ENCODE data around the gene ASTN1. TPM values are rescaled to one million over a fixed set of nuclear protein-coding genes. Genes with fewer than 3 reads are reported as not detected.

The ASTN1 gene
- total RNA-seq, 1 donor from 2014 or later, result 3.7 TPM

GRCh38 chr1:177122461-177123251, 41.9 kb downstream of the ASTN1 start:
- no peak overlapping the region for H3K4me3 ChIP-seq (ENCODE audit: low read length in 3 of 3)
- H3K27me3 ChIP-seq (ENCODE audit: control insufficient read depth in 3 of 3, insufficient read depth in 3 of 3, low read length in 3 of 3), result peaks cover 0 to 3% (median 0%) of the 10 kb centered on the region in 3 donors
- no peaks in the 10 kb centered on the region for H3K36me3 ChIP-seq (ENCODE audit: control insufficient read depth in 3 of 3, insufficient read depth in 3 of 3, low read length in 3 of 3)
- H3K4me1 ChIP-seq (ENCODE audit: control insufficient read depth in 3 of 3, insufficient read depth in 3 of 3, low read length in 3 of 3), result no peaks in the 10 kb centered on the region
- no peaks in the 10 kb centered on the region for H3K9me3 ChIP-seq (ENCODE audit: control insufficient read depth in 3 of 3, low read length in 3 of 3)
- H3K9ac ChIP-seq (ENCODE audit: low read depth in 1 of 3, low read length in 3 of 3), result no peak overlapping the region
- H3K27ac ChIP-seq (ENCODE audit: low read depth, low read length), result no peak overlapping the region

DNA sequence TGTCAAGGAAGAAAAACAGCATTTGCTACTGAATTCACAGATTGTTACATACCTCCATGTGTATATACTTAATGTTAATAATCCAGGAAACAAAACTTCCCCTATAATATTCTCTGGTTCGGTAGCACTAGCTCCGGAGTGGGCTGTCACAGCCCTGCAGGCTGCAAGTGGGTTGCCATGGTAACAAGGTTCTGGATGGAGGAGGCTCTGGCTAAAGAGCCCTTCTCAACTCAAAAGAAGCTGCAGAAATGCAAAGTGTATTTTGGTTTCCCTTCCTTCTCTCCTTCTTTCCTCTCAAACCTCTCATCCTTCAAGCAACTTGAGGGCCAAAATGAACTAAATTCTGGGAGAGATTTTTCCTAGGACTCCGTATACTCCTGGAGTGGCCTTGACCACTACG, 45.2 kb downstream of the ASTN1 start:
- H3K27ac ChIP-seq (ENCODE audit: low read depth, low read length), result no peak overlapping the region
- no peaks in the 10 kb centered on the region for H3K4me1 ChIP-seq (ENCODE audit: control insufficient read depth in 3 of 3, insufficient read depth in 3 of 3, low read length in 3 of 3)
- peaks cover 0 to 3% (median 0%) of the 10 kb centered on the region in 3 donors for H3K27me3 ChIP-seq (ENCODE audit: control insufficient read depth in 3 of 3, insufficient read depth in 3 of 3, low read length in 3 of 3)
- H3K4me3 ChIP-seq (ENCODE audit: low read length in 3 of 3), result no peak overlapping the region
- no peaks in the 10 kb centered on the region for H3K9me3 ChIP-seq (ENCODE audit: control insufficient read depth in 3 of 3, low read length in 3 of 3)
- H3K9ac ChIP-seq (ENCODE audit: low read depth in 1 of 3, low read length in 3 of 3), result no peak overlapping the region
- H3K36me3 ChIP-seq (ENCODE audit: control insufficient read depth in 3 of 3, insufficient read depth in 3 of 3, low read length in 3 of 3), result no peaks in the 10 kb centered on the region

- Histone ChIP-seq H3K36me3 (ENCODE audit: control insufficient read depth in 3 of 3, insufficient read depth in 3 of 3, low read length in 3 of 3) (no peaks in the 10 kb centered on the region), H3K4me3 (ENCODE audit: low read length in 3 of 3) (no peak overlapping the region), H3K27ac (ENCODE audit: low read depth, low read length) (no peak overlapping the region), H3K27me3 (ENCODE audit: control insufficient read depth in 3 of 3, insufficient read depth in 3 of 3, low read length in 3 of 3) (peaks cover 0 to 3% (median 0%) of the 10 kb centered on the region in 3 donors), H3K4me1 (ENCODE audit: control insufficient read depth in 3 of 3, insufficient read depth in 3 of 3, low read length in 3 of 3) (no peaks in the 10 kb centered on the region), H3K9ac (ENCODE audit: low read depth in 1 of 3, low read length in 3 of 3) (no peak overlapping the region), H3K9me3 (ENCODE audit: control insufficient read depth in 3 of 3, low read length in 3 of 3) (no peaks in the 10 kb centered on the region)
These were observed 45.6 kb downstream of the ASTN1 start for GRCh38 chr1:177118901-177119300.

DNA sequence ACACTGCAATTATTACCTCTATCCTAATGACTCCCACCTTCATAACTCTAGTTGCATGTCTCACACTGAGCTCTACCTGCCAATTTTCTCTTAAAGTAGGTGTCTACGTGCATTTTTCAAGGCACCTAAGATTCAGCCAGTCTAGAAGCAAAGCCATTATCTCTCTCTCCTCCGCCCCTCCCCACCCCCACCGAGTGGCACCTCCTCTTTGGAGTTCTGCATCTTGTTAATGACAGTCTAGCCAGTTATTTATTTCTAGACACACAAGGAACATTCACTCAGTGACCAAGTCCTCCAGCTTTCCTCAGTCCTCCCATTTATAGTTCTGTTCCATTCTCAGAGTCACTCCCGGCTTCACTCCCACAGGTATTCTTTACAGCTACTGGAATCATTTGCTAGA, 47.6 kb downstream of the ASTN1 start:
- Histone ChIP-seq H3K27me3 (ENCODE audit: control insufficient read depth in 3 of 3, insufficient read depth in 3 of 3, low read length in 3 of 3) (peaks cover 0 to 2% (median 1%) of the 10 kb centered on the region in 3 donors), H3K9me3 (ENCODE audit: control insufficient read depth in 3 of 3, low read length in 3 of 3) (no peaks in the 10 kb centered on the region), H3K36me3 (ENCODE audit: control insufficient read depth in 3 of 3, insufficient read depth in 3 of 3, low read length in 3 of 3) (no peaks in the 10 kb centered on the region), H3K4me1 (ENCODE audit: control insufficient read depth in 3 of 3, insufficient read depth in 3 of 3, low read length in 3 of 3) (no peaks in the 10 kb centered on the region), H3K9ac (ENCODE audit: low read depth in 1 of 3, low read length in 3 of 3) (no peak overlapping the region), H3K4me3 (ENCODE audit: low read length in 3 of 3) (no peak overlapping the region), H3K27ac (ENCODE audit: low read depth, low read length) (no peak overlapping the region)

GRCh38 chr1:177106614-177107365, 57.7 kb downstream of the ASTN1 start:
- H3K27me3 ChIP-seq (ENCODE audit: control insufficient read depth in 3 of 3, insufficient read depth in 3 of 3, low read length in 3 of 3), result peaks cover 0 to 3% (median 0%) of the 10 kb centered on the region in 3 donors
- H3K4me3 ChIP-seq (ENCODE audit: low read length in 3 of 3), result no peak overlapping the region
- no peaks in the 10 kb centered on the region for H3K4me1 ChIP-seq (ENCODE audit: control insufficient read depth in 3 of 3, insufficient read depth in 3 of 3, low read length in 3 of 3)
- no peak overlapping the region for H3K27ac ChIP-seq (ENCODE audit: low read depth, low read length)
- no peak overlapping the region for H3K9ac ChIP-seq (ENCODE audit: low read depth in 1 of 3, low read length in 3 of 3)
- no peaks in the 10 kb centered on the region for H3K9me3 ChIP-seq (ENCODE audit: control insufficient read depth in 3 of 3, low read length in 3 of 3)
- H3K36me3 ChIP-seq (ENCODE audit: control insufficient read depth in 3 of 3, insufficient read depth in 3 of 3, low read length in 3 of 3), result no peaks in the 10 kb centered on the region

DNA sequence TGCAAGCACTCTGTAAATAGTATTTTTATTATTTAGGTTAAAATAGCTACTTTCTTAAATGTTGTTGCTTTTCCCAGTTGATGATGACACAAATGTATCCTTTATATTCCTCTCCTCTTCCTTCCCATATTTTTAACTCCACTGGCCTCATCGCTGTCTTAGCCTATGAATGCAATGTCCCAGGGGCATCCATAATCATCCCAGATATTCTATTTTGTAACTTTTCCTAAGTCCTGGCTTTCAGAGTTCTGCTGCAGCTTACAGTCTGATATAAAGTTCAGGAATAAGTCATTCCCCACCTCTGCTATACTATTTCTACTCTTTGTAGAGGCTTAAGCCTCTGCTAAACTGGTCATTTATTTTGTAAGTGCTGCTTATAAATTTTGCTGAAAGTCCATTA, 58.3 kb downstream of the ASTN1 start:
- Histone ChIP-seq H3K27ac (ENCODE audit: low read depth, low read length) (no peak overlapping the region), H3K36me3 (ENCODE audit: control insufficient read depth in 3 of 3, insufficient read depth in 3 of 3, low read length in 3 of 3) (no peaks in the 10 kb centered on the region), H3K9ac (ENCODE audit: low read depth in 1 of 3, low read length in 3 of 3) (no peak overlapping the region)

DNA sequence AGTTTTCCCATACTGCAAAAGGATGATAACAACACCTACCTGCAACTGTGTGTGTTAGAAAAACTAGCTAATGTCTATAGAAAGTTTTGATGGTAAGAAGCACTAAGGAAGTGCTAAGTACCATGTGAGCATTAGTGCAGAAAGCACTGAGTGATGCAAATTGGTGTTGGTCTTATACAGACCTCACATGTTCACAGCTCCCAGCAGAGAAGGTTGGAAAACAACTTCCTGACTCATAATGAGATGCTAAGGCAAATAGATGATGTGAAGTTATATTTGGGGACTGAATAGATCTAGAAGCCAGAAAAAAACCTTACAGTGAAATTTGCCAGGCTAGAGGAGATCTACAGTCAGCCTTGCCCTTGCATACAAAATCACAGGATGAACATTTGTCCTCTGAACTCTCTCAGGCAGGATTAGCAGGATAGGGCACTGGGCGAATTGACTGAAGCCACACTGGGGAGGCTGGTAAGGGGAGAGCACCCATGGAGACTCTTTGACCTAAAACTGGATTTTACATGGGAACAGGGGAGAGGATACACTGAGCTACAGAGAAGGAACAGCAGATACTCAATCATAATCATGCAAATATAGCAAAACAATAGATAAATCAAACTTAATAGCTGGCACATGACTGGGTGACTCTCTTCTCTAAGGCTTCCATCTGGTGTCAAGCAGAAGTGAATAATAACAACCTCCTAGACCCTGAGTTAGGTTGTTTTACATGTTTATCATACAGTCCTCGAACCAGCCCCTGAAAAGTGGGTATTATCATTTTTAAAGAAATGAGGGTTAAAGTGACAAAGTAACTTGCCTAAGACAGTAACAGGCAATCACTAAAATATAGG, 61.3 kb downstream of the ASTN1 start:
- Histone ChIP-seq H3K27ac (ENCODE audit: low read depth, low read length) (no peak overlapping the region), H3K27me3 (ENCODE audit: control insufficient read depth in 3 of 3, insufficient read depth in 3 of 3, low read length in 3 of 3) (no peaks in the 10 kb centered on the region), H3K4me3 (ENCODE audit: low read length in 3 of 3) (no peak overlapping the region), H3K9ac (ENCODE audit: low read depth in 1 of 3, low read length in 3 of 3) (no peak overlapping the region), H3K36me3 (ENCODE audit: control insufficient read depth in 3 of 3, insufficient read depth in 3 of 3, low read length in 3 of 3) (no peaks in the 10 kb centered on the region), H3K4me1 (ENCODE audit: control insufficient read depth in 3 of 3, insufficient read depth in 3 of 3, low read length in 3 of 3) (no peaks in the 10 kb centered on the region), H3K9me3 (ENCODE audit: control insufficient read depth in 3 of 3, low read length in 3 of 3) (no peaks in the 10 kb centered on the region)

More for the DNA sequence above, 58.3 kb downstream of the ASTN1 start:
- Histone ChIP-seq H3K4me3 (ENCODE audit: low read length in 3 of 3) (no peak overlapping the region), H3K27me3 (ENCODE audit: control insufficient read depth in 3 of 3, insufficient read depth in 3 of 3, low read length in 3 of 3) (no peaks in the 10 kb centered on the region), H3K9me3 (ENCODE audit: control insufficient read depth in 3 of 3, low read length in 3 of 3) (no peaks in the 10 kb centered on the region), H3K4me1 (ENCODE audit: control insufficient read depth in 3 of 3, insufficient read depth in 3 of 3, low read length in 3 of 3) (no peaks in the 10 kb centered on the region)

GRCh38 chr1:177092001-177092400, 72.5 kb downstream of the ASTN1 start:
- Histone ChIP-seq H3K4me1 (ENCODE audit: control insufficient read depth in 3 of 3, insufficient read depth in 3 of 3, low read length in 3 of 3) (no peaks in the 10 kb centered on the region), H3K27me3 (ENCODE audit: control insufficient read depth in 3 of 3, insufficient read depth in 3 of 3, low read length in 3 of 3) (peaks cover 0 to 2% (median 0%) of the 10 kb centered on the region in 3 donors), H3K9ac (ENCODE audit: low read depth in 1 of 3, low read length in 3 of 3) (no peak overlapping the region), H3K36me3 (ENCODE audit: control insufficient read depth in 3 of 3, insufficient read depth in 3 of 3, low read length in 3 of 3) (no peaks in the 10 kb centered on the region), H3K27ac (ENCODE audit: low read depth, low read length) (no peak overlapping the region), H3K9me3 (ENCODE audit: control insufficient read depth in 3 of 3, low read length in 3 of 3) (no peaks in the 10 kb centered on the region), H3K4me3 (ENCODE audit: low read length in 3 of 3) (no peak overlapping the region)

GRCh38 chr1:177091040-177091439, 73.5 kb downstream of the ASTN1 start:
- no peaks in the 10 kb centered on the region for H3K9me3 ChIP-seq (ENCODE audit: control insufficient read depth in 3 of 3, low read length in 3 of 3)
- H3K27me3 ChIP-seq (ENCODE audit: control insufficient read depth in 3 of 3, insufficient read depth in 3 of 3, low read length in 3 of 3), result peaks cover 0 to 2% (median 0%) of the 10 kb centered on the region in 3 donors

More at GRCh38 chr1:177091040-177091439, 73.5 kb downstream of the ASTN1 start:
- no peaks in the 10 kb centered on the region for H3K36me3 ChIP-seq (ENCODE audit: control insufficient read depth in 3 of 3, insufficient read depth in 3 of 3, low read length in 3 of 3)
- H3K9ac ChIP-seq (ENCODE audit: low read depth in 1 of 3, low read length in 3 of 3), result no peak overlapping the region
- H3K4me3 ChIP-seq (ENCODE audit: low read length in 3 of 3), result no peak overlapping the region
- no peak overlapping the region for H3K27ac ChIP-seq (ENCODE audit: low read depth, low read length)
- H3K4me1 ChIP-seq (ENCODE audit: control insufficient read depth in 3 of 3, insufficient read depth in 3 of 3, low read length in 3 of 3), result no peaks in the 10 kb centered on the region
